SKM-1 treated with dmso at 0.1 percent for 144 hours (cell line): ENCODE data around the gene ABCC4.
A peak's percentile ranks its signal among the peaks of the same experiment; 100 is the strongest.
"Not testable (repeated sequence)": the region's sequence is repeated elsewhere in the genome, so short reads cannot be mapped to it uniquely, and the experiment has no call there.

Source experiments
- DNase-seq: peaks from one replicate; lab custom pipeline; 2025; ENCODE audit not compliant: unreplicated experiment; lab: John Stamatoyannopoulos, UW

Gene ABCC4

DNA sequence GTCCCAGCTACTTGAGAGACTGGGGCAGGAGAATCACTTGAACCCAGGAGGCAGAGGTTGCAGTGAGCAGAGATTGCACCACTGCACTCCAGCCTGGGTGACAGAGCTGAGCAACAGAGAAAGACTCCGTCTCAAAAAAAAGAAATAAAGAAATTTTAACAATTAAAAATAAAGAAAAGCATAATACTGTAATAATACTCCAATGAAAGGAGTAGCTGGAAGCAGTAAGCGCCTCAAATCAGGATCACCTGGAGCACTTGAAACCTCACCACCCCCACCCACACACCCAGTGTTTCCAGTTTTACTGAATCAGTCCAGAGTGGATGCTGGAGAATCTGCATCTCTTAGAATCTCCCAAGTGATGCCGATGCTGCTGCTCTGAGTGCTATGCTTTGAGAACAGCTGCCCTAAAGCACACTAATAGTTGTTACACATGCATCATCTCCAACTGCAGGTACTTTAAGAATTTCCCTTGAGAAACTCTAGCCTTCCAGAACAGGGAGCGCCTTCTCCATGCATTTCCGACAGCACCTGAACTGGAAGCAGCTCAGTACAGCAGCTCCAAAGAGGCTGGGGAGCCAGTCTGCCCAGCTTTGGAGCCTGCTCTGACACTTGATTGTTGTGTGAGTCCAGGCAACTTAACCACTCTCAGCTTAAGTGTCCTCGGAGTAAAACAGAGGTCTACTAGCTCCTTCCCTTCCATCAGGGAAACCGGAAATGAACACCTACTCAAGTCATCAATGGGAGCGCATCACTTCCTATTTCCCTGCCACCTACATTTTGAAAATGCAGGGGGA, 2.9 kb downstream of the ABCC4 start:
- no peak for DNase-seq

DNA sequence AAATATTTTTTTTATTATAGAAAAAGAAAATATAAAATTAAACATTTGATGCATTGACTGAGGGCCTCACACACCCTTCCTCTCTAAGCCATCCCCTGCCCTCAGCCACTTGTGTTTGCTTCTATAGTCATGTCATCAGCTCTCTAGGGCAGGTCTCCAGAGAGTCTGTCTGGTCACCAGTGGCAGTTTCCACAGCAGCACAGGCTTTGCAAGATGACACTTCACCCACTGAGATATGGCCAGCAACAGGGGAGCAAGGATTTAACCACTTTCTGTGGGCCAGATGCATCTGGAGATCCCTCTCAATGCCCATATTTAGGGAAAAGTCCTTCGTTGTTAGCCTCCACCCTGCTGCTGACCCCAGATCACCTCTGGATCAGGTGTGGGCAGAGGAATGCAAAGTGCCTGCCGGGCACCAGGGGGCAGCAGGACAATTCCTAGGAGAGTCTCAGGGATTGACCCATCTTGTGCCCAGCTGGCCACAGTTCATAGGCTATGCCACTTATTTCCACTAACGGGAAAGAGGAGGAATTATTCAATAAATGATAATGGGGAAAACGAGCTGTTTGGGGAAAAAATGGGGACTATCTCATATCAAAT, 4.8 kb downstream of the ABCC4 start:
- DNase-seq = peak; percentile 9

DNA sequence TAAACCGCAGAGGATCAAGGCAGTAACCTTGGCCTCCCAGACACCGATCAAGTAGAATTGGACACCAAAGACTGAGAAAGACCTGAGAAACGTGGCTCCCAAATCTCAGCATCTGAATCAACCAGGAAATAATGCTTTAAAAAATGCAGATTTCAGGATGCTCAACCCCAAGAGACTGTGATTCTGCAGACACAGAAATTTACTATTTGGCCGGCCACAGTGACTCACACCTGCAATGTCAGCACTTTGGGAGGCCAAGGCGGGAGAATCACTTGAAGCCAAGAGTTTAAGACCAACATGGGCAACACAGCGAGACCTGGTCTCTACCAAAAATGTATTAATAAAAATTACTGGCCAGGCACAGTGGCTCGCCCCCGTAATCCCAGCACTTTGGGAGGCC, 6.2 kb downstream of the ABCC4 start:
- no peak for DNase-seq

DNA sequence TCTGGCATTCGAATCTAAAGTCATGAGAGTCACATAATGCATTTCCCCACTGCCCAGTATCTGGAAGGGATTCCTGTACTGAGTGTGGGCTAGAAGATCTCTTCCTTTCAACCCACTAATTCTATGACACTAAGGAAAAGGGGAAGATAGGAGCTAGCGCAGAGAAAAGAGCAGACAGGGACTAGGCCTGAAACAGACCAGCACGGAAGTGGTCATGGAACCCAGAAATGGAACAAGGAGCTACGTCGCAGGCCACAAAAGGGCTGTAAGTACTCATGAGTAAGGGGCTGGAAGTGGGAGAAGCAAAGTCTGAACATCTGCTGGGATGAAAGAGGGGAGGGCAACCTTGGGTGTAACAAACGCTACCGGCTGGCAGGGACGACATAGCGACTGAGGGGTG, 8.6 kb downstream of the ABCC4 start:
- no peak for DNase-seq

DNA sequence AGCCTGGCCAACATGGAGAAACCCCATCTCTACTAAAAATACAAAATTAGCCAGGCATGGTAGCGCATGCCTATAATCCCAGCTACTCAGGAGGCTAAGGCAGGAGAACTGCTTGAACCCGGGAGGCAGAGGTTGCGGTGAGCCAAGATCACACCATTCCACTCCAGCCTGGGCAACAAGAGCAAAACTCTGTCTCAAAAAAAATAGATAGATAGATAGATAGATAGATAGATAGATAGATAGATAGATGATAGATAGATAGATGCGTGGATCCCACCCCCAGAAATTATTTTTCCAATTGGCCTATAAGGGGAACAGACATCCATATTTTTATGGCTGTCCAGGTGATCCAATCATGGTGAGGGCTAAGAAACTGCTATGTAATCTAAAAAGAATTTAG, 11.3 kb downstream of the ABCC4 start:
- DNase-seq = not testable (repeated sequence)

DNA sequence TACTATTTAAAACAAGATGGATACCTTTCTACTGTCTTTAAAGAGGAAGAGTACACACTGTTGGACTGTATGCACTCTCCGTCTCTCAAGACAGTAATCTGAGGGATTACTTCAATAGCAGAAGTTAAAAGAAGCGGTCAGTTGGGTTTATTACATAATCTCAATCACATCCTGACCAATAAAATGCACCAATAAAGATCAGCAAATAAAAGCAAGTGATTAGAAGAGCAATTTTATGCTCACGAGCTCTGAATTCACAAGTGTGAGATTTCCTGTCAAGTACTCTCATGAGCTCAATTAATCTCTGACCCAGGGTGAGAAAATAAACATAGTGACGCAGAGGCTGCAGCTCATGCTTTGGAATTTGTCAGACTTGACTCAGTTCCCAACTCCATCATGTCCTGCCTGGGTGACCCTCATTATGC, 12.2 kb downstream of the ABCC4 start:
- peak; percentile 38 for DNase-seq

DNA sequence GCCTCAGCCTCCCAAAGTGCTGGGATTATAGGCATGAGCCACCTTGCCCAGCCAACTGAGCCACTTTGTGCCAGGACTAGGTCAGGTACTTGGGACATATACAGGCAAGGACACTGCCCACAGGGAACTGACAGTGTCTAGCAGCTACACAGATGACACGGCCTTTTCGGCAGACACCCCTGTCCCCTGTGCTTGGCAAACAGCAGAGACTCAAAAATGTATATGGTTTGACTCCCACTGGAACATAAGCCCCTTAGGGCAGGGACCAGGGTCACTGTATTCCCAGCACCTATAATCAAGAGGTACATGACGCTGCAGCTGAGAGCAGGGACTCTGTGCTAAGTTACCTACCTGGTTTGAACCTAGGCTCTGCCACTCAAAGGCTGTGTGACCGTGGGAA, 16.8 kb downstream of the ABCC4 start:
- DNase-seq = no peak

DNA sequence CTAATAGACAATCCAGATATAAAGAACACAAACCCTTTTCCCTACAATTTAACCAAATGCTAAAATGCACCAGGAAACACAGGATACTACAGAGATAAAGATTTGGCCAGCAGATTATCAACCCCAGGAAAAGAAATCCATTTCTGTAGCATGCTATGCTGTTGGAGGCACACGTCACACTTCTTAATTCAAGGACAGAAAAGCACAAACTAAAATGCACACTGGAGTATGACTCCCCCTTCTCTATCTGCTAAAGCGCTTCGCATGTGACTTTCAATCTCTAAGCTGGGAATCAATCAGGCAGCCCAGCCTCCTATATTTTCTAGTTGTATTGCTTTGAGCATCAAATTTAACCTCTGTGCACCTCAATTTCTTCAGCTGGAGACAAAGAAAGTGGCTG, 22.2 kb downstream of the ABCC4 start:
- DNase-seq = no peak

DNA sequence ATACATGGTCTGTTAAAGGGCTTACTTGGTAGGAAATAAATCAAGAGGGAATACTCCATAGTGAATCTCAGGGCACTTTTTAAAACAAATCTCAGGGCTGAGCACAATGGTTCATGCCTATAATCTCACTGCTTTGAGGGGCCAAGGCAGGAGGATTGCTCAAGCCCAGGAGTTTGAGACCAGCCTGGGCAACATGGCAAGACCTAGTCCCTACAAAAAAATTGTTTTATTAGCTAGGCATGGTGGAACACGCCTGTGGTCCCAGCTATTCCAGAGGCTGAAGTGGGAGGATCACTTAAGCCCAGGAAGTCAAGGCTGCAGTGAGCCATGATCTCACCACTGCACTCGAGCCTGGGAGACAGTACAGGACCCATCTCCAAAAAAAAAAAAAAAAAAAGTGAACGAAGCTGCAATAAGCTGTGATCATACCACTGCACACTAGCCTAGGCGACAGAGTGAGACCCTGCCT, 25.2 kb downstream of the ABCC4 start:
- DNase-seq = no peak

DNA sequence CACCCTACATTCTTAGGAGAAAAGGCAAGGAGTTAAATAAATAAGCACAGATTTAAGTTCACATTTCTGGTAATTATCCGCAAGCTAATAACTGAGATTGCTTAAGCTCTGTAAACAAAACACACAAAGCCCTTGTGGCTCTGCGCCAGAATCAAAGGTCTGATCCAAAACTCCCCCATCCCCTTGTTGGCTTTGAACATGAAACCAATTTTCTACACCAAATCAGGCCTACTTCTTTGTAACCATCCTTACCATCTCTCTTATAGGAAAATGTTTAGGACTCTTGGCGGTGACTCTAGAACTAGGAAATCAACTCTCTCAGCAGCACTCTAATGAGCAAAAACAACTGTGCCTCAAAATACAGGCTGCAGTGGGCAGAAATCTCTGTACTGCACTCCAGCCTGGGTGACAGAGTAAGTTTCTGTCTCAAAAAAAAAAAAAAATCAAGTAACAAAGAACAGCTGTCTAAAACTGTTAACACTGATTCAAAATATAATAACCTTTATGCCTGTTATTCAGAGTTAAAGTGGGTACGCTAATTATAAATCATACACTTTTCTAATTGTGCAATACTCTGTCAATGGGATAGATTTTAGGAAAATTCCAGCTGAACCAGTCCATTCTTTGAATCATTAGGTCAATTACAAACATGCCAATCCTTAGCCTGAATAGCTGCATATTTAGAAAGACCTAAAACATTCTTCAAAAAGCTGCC, 25.8 kb downstream of the ABCC4 start:
- no peak for DNase-seq

DNA sequence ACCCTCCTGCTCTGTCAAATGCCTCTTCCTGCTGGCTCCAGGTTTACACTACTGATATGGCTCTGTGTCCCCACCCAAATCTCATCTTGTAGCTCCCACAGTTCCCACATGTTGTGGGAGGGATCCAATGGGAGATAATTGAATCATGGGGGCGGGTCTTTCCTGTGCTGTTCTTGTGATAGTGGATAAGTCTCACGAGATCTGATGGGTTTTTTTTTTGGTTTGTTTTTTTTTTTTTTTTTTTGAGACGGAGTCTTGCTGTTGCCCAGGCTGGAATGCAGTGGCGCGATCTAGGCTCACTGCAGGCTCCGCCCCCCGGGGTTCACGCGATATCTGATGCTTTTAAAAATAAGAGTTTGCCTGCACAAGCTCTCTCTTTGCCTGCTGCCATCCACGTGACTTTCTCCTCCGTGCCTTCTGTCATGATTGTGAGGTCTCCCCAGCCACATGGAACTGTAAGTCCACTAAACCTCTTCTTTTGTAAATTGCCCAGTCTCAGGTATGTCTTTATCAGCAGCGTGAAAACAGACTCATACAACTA, 27.6 kb downstream of the ABCC4 start:
- DNase-seq = not testable (repeated sequence)

DNA sequence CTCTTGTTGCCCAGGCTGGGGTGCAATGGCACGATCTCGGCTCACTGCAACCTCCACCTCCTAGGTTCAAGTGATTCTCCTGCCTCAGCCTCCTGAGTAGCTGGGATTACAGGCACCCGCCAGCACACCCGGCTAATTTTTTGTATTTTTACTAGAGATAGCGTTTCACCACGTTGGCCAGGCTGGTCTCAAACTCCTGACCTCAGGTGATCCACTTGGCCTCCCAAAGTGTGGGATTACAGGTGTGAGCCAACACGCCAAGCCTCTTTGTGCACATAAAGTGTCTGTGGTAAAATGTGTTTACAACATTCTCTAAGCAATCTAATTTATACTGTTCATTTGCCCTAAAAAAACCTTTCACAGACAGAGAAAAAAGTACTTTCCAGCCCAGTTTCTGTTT, 29.2 kb downstream of the ABCC4 start:
- DNase-seq = not testable (repeated sequence)

DNA sequence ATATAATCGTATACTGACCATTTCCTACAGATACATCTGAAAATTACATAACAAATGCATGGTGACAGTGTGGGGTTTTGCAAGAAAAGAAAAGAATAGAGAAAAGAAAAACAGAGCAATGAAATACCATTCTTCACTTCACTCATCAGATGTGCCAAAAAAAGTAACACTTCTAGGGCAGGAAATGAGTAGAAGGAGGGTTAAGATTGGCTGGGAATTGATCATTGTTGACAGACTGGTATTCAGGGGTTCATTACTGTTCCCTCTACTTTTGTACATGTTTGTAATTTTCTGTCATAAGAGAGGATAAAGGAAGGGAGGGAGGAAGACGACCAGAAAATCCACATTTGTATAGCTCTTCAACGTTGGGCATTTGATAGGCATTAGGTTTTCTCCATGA, 31.5 kb downstream of the ABCC4 start:
- DNase-seq = no peak

DNA sequence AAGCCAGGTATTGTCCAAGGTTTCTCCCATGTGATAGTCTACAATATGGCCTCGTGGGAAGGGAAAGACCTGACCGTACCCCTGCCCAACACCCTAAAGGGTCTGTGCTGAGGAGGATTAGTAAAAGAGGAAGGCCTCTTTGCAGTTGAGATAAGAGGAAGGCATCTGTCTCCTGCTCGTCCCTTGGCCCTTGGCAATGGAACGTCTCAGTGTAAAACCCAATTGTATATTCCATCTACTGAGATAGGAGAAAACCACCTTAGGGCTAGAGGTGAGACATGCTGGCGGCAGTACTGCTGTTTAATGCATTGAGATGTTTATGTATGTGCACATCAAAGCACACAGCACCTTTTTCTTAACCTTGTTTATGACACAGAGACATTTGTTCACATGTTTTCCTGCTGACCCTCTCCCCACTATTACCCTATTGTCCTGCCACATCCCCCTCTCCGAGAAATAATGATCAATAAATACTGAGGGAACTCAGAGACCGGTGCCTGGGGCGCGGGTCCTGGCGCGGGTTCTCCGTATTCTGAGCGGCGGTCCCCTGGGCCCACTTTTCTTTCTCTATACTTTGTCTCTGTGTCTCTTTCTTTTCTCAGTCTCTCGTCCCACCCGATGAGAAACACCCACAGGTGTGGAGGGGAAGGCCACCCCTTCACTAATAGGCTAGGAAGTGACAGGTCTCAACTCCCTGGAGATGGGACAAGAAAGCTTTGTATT, 32.7 kb downstream of the ABCC4 start:
- DNase-seq = not testable (repeated sequence)

DNA sequence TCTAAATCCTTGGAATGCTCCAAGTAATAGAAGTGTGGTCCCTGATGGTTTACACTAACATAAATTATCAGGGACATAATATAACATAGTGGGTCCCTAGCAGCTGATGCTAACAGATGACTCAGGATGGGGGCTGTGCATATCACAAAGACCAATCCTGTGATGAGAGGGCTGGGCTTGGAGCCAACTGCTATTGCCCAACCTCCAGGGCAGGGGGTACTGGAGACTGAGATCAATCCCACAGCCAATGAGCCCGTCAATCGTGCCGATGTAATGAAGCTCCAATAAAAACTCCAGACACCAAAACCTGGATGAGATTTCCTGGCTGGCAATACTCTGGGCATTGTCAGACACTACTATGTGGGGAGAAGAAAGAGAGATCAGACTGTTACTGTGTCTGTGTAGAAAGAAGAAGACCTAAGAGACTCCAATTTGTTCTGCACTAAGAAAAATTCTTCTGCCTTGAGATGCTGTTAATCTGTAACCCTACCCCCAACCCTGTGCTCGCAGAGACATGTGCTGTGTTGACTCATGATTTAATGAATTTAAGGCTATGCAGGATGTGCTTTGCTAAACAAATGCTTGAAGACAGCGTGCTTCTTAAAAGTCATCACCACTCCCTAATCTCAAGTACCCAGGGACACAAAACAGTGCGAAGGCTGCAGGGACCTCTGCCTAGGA, 33.4 kb downstream of the ABCC4 start:
- DNase-seq = no peak

DNA sequence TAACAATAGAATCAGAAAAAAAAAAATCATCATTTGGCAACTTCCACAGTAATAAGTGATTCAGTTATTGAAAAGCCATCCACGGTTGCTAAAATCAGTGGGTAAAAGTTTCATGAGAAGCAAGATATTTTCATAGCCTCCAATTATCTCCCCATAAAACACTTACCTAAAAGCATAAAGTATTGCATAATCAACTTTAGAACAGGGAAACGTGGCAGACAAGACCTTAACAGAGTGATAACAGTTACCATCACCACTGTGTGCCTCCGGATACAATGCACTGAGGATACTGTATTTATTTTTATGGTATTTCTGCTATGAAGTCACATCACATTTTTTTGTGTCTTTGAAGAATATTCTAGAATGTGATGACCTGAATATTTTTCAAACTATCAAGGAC, 37.0 kb downstream of the ABCC4 start:
- DNase-seq = no peak

DNA sequence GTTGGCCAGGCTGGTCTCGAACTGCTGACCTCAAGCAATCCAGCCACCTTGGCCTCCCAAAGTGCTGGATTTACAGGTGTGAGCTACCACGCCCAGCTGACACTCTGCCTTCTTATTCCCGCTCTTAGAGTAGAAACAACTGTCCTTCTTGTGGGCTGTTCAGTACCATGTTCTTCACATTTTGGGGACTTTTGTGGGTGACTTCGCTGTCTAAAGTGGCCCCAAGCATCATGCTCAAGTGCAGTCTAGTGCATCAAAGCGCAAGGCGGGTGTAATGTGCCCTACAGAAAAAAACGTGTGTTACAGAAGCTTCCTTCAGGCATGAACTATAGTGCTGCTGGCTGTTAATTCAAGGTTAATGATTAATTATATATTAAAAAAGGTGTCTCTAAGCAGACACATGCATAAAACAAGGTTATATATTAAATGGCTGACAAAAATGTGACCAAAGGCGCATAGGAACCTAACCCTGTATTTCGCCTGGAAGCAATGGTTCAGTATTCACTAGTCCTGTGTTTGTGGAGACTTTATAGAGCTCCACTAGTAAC, 38.3 kb downstream of the ABCC4 start:
- DNase-seq = no peak

DNA sequence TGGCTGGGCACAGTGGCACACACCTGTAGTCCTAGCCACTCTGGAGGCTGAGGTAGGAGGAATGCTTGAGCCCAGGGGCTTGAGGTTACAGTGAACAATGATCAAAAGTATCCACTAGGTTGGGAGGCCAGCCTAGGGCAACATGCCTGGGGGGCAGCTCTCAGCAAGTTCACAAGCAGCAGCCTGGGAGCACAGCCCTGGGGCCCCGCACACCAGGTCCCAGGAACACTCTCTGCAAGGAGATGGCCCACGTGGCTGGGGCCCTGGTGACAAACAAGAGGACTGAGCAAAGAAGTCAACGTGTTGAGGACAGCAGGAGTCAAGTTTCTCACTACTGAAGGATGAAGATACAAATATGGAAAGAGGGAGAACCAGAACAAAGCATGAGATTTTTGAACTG, 39.3 kb downstream of the ABCC4 start:
- no peak for DNase-seq

DNA sequence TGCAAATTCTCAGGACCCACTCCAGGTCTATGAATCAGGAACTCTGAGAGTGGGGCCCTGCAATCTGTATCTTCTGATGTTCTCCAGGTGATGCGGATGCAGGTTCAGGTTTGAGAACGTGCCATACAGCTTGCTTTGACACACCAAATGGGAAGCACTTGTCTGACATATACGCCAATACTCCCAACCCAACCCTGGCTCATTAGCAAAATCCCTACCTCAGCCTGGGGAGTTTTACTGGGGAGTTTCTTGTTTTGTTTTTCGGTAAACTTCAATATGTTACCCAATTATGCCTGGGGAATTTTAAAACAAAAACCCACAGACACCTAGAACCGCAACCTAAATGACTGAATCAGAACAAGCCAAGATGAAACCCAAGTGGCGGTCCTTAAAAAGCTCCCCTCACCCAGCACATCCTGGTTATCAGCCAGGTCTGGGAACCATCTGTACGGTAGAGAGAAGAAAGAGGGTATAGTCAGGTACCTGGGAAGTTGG, 41.2 kb downstream of the ABCC4 start:
- no peak for DNase-seq

DNA sequence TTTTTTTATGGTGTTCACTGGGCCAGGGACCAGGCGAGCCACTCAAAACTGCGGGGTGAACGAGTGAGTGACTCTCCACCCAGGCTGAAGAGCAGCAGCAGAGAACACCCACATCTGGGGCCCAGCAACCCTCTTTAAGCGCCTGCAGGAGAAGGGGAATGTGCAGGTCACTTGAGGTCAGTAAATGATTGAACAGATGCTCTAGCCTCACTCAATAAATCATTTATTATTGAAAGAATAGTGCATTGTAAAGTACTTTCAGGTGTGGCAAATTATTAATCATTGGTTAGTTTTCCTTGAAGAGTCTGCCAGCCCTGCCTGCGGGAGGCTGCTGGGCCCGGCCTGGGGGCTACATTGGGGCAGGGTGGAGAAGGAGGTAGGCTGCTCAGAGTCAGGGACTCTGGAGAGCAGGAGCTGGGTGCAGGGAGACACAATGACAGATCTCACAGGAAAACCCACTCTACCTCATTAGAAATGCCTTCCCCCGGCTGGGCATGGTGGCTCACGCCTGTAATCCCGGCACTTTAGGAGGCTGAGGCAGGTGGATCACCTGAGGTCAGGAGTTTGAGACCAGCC, 42.5 kb downstream of the ABCC4 start:
- no peak for DNase-seq
